Measurements from ENCODE around the gene ARAP2.

DNA sequence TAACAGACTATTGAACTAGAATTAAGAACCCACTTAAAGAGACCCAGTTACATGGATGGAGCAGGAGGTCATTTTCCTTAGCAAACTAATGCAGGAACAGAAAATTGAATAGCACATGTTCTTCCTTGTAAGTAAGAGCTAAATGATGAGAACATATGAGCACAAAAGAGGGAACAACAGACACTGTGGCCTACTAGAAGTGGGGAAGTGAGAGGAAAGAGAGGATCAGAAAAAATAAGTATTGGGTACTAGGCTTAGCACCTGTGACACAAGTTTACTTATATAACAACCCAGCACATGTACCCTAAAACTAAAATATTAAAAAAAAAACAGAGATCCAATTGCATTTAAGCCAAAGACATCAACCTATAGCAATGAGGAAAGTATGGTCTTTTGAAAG is 26.2 kb downstream of the ARAP2 start:
- TF ChIP-seq, protein P1, sequence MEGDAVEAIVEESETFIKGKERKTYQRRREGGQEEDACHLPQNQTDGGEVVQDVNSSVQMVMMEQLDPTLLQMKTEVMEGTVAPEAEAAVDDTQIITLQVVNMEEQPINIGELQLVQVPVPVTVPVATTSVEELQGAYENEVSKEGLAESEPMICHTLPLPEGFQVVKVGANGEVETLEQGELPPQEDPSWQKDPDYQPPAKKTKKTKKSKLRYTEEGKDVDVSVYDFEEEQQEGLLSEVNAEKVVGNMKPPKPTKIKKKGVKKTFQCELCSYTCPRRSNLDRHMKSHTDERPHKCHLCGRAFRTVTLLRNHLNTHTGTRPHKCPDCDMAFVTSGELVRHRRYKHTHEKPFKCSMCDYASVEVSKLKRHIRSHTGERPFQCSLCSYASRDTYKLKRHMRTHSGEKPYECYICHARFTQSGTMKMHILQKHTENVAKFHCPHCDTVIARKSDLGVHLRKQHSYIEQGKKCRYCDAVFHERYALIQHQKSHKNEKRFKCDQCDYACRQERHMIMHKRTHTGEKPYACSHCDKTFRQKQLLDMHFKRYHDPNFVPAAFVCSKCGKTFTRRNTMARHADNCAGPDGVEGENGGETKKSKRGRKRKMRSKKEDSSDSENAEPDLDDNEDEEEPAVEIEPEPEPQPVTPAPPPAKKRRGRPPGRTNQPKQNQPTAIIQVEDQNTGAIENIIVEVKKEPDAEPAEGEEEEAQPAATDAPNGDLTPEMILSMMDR (IDR thresholded peaks at IDR 0.05): no peak
- TF ChIP-seq POLR2A (IDR thresholded peaks at IDR 0.05): no peak

Measured in gastroesophageal sphincter (tissue), 3 donors.